GM23338 (cell line): ENCODE results near the gene SMAP2. TPM values are rescaled to one million over a fixed set of nuclear protein-coding genes. Genes with fewer than 3 reads are reported as not detected.

Experiments used
- ATAC-seq: fragments of 200-7000 bp; cut with Tn5 transposase; 3 replicates; pipeline ENCODE4 v1.9.1; 2020
- DNase-seq: peaks from one replicate; pipeline ENCODE4 v3.0.0-alpha.2; 2015; ENCODE audit warnings: low spot score
- H2AFZ ChIP-seq: fragments of 200-600 bp; sonication (generic); 2 replicates; pipeline ENCODE4 v1.8.0; 2016; ENCODE audit warnings: antibody characterized with exemption, mild to moderate bottlenecking, moderate library complexity
- H3F3A ChIP-seq: fragments of 200-600 bp; sonication (generic); replicated peaks from 2 replicates; pipeline ENCODE4 v1.8.0; 2017; ENCODE audit warnings: antibody characterized with exemption, mixed run types, low read depth
- H3K27ac ChIP-seq: fragments of 200-600 bp; sonication (generic); 2 replicates; pipeline ENCODE4 v1.6.1; 2016; ENCODE audit warnings: low read depth
- H3K27me3 ChIP-seq: fragments of 200-600 bp; sonication (generic); 2 replicates; pipeline ENCODE4 v1.8.0; 2016; ENCODE audit warnings: mild to moderate bottlenecking, mixed run types, moderate library complexity; ENCODE audit not compliant: insufficient read depth
- H3K36me3 ChIP-seq: fragments of 200-600 bp; sonication (generic); 2 replicates; pipeline ENCODE4 v1.8.0; 2016; ENCODE audit warnings: mild to moderate bottlenecking; ENCODE audit not compliant: insufficient read depth
- H3K4me1 ChIP-seq: fragments of 200-600 bp; sonication (generic); 2 replicates; pipeline ENCODE4 v1.8.0; 2016; ENCODE audit warnings: mild to moderate bottlenecking, moderate library complexity; ENCODE audit not compliant: insufficient read depth
- H3K4me2 ChIP-seq: fragments of 200-600 bp; sonication (generic); 2 replicates; pipeline ENCODE4 v1.7.1; 2017; ENCODE audit warnings: mixed run types
- H3K4me3 ChIP-seq: fragments of 200-600 bp; sonication (generic); 2 replicates; pipeline ENCODE4 v1.6.1; 2016; ENCODE audit warnings: mixed run types
- H3K79me2 ChIP-seq: fragments of 200-600 bp; sonication (generic); replicated peaks from 2 replicates; pipeline ENCODE4 v1.8.0; 2017; ENCODE audit warnings: mild to moderate bottlenecking; ENCODE audit not compliant: insufficient read depth
- H3K9me2 ChIP-seq: fragments of 200-600 bp; sonication (generic); 2 replicates; pipeline ENCODE4 v1.8.0; 2017; ENCODE audit not compliant: insufficient read depth
- H4K20me1 ChIP-seq: fragments of 200-600 bp; sonication (generic); replicated peaks from 2 replicates; pipeline ENCODE4 v1.8.0; 2017; ENCODE audit warnings: mild to moderate bottlenecking; ENCODE audit not compliant: insufficient read depth
- H3K27ac Mint-ChIP-seq: 2 replicates; pipeline ENCODE4 v1.8.0; 2020; ENCODE audit warnings: inconsistent platforms, mild to moderate bottlenecking, moderate library complexity, mixed read lengths
- H3K27me3 Mint-ChIP-seq: 3 replicates; pipeline ENCODE4 v1.8.0; 2022; ENCODE audit warnings: low read depth, mild to moderate bottlenecking, moderate library complexity, mixed read lengths, inconsistent platforms; ENCODE audit not compliant: insufficient read depth, poor library complexity
- H3K36me3 Mint-ChIP-seq: 3 replicates; pipeline ENCODE4 v1.8.0; 2021; ENCODE audit warnings: low read depth, mild to moderate bottlenecking, inconsistent platforms, moderate library complexity, mixed read lengths
- H3K4me1 Mint-ChIP-seq: 3 replicates; pipeline ENCODE4 v1.8.0; 2020; ENCODE audit warnings: mild to moderate bottlenecking, inconsistent platforms, mixed read lengths
- H3K4me3 Mint-ChIP-seq: 3 replicates; pipeline ENCODE4 v1.8.0; 2021; ENCODE audit warnings: moderate library complexity, mild to moderate bottlenecking, inconsistent platforms, mixed read lengths
- H3K9me3 Mint-ChIP-seq: 3 replicates; pipeline ENCODE4 v1.8.0; 2020; ENCODE audit warnings: moderate library complexity, mild to moderate bottlenecking, inconsistent platforms, mixed read lengths
- CREB1 ChIP-seq: fragments of 250-450 bp; sonication (Bioruptor Pico); IDR thresholded peaks from 2 replicates; pipeline ENCODE4 v1.5.0; 2020; ENCODE audit warnings: low read depth, mild to moderate bottlenecking, moderate library complexity
- CTCF ChIP-seq, 2 experiments: fragments of 200-600 bp in 1 of 2; sonication (generic) in 1 of 2; conservative IDR thresholded peaks; 2 replicates each; pipeline versions ENCODE4 v1.5.1 to v1.6.1; 2016 to 2017; ENCODE audit warnings: antibody characterized with exemption in 2 of 2, low read depth in 2 of 2, mild to moderate bottlenecking in 2 of 2, moderate library complexity in 1 of 2
- ETS1 ChIP-seq: IDR thresholded peaks from 2 replicates; pipeline ENCODE4 v1.6.1; 2016; ENCODE audit warnings: antibody characterized with exemption
- EZH2 ChIP-seq: fragments of 200-600 bp; sonication (generic); IDR thresholded peaks from one replicate; pipeline ENCODE4 v1.8.0; 2017; ENCODE audit warnings: antibody characterized with exemption, mild to moderate bottlenecking, low read depth; ENCODE audit not compliant: unreplicated experiment
- EZH2phosphoT487 ChIP-seq: fragments of 200-600 bp; sonication (generic); IDR thresholded peaks from one replicate; pipeline ENCODE4 v1.8.1; 2018; ENCODE audit warnings: antibody characterized with exemption; ENCODE audit not compliant: unreplicated experiment
- JUNB ChIP-seq: IDR thresholded peaks from one replicate; pipeline ENCODE4 v1.6.1; 2016; ENCODE audit warnings: antibody characterized with exemption; ENCODE audit not compliant: unreplicated experiment
- NANOG ChIP-seq: IDR thresholded peaks from 2 replicates; pipeline ENCODE4 v1.6.1; 2016; ENCODE audit warnings: antibody characterized with exemption, borderline replicate concordance
- POLR2AphosphoS5 ChIP-seq: IDR thresholded peaks from 2 replicates; pipeline ENCODE4 v1.6.1; 2016; ENCODE audit warnings: antibody characterized with exemption, low read depth
- REST ChIP-seq: IDR thresholded peaks from one replicate; pipeline ENCODE4 v1.6.1; 2018; ENCODE audit warnings: antibody characterized with exemption; ENCODE audit not compliant: unreplicated experiment
- STAT1 ChIP-seq: IDR thresholded peaks from one replicate; pipeline ENCODE4 v1.6.1; 2016; ENCODE audit warnings: antibody characterized with exemption; ENCODE audit not compliant: unreplicated experiment
- ZNF114 ChIP-seq: fragments of 250-450 bp; sonication (Bioruptor Pico); IDR thresholded peaks from 2 replicates; pipeline ENCODE4 v1.5.0; 2020; ENCODE audit warnings: mild to moderate bottlenecking, moderate library complexity
- ZNF331 ChIP-seq: fragments of 250-450 bp; sonication (Bioruptor Pico); IDR thresholded peaks from 2 replicates; pipeline ENCODE4 v1.5.0; 2020; ENCODE audit warnings: low read depth, mild to moderate bottlenecking, moderate library complexity
- ZNF462 ChIP-seq: fragments of 250-450 bp; sonication (Bioruptor Pico); IDR thresholded peaks from 2 replicates; pipeline ENCODE4 v1.5.0; 2020; ENCODE audit warnings: mild to moderate bottlenecking, moderate library complexity
- polyA plus RNA-seq: library from polyadenylated mRNA; unstranded; fragments of >200 nt; fragmentation: Nextera tagmentation; extraction: Ambion mirVana; gene quantifications from 2 replicates; pipeline ENCODE4 v1.2.1, GENCODE V29; 2016
- total RNA-seq: library from RNA; depleted of rRNA; stranded (reverse); fragments of >200 nt; shearing (Covaris generic); gene quantifications from 2 replicates; pipeline ENCODE4 v1.2.3, GENCODE V29; 2014

SMAP2 gene
- total and polyA plus RNA-seq, 2 experiments from 2014 or later = 2.9 to 4.8 TPM

- Histone ChIP-seq H3K4me3 (no peak overlapping the region), H3K9me2 (no peaks in the 10 kb centered on the region), H3K27ac (no peak overlapping the region), H3K4me2 (no peak overlapping the region), H2AFZ (no peak overlapping the region), H3K27me3 (no peaks in the 10 kb centered on the region), H3K36me3 (no peaks in the 10 kb centered on the region), H3K4me1 (no peaks in the 10 kb centered on the region), H3F3A (no peaks in the 10 kb centered on the region), H4K20me1 (peaks cover 6% of the 10 kb centered on the region; the same call in 1 of the 2 replicates), H3K79me2 (no peaks in the 10 kb centered on the region; the same call in none of the 2 replicates)
- DNase-seq = no peak
- Mint-ChIP-seq H3K27ac (no peak overlapping the region), H3K36me3 (no peaks in the 10 kb centered on the region), H3K27me3 (no peaks in the 10 kb centered on the region), H3K4me1 (peaks cover 19% of the 10 kb centered on the region), H3K4me3 (no peak overlapping the region), H3K9me3 (no peaks in the 10 kb centered on the region)
- no peak for ATAC-seq
- TF ChIP-seq ZNF331 (CRISPR knock-in tag) (no peak), CTCF (conservative IDR thresholded peaks at IDR 0.05; ENCODE audit: low read depth in 2 of 2) (no peak), ETS1 (no peak), EZH2phosphoT487 (no peak), STAT1 (no peak), REST (no peak), NANOG (no peak), POLR2AphosphoS5 (no peak), CREB1 (no peak), EZH2 (no peak), JUNB (no peak), ZNF462 (CRISPR knock-in tag) (no peak), ZNF114 (CRISPR knock-in tag) (no peak)
Observed at GRCh38 chr1:40380817-40381216, 7.3 kb downstream of the SMAP2 start.
